Measurements from ENCODE around the gene ULBP2.
"Not testable (repeated sequence)": the region's sequence is repeated elsewhere in the genome, so short reads cannot be mapped to it uniquely, and the experiment has no call there.

Gene ULBP2

DNA sequence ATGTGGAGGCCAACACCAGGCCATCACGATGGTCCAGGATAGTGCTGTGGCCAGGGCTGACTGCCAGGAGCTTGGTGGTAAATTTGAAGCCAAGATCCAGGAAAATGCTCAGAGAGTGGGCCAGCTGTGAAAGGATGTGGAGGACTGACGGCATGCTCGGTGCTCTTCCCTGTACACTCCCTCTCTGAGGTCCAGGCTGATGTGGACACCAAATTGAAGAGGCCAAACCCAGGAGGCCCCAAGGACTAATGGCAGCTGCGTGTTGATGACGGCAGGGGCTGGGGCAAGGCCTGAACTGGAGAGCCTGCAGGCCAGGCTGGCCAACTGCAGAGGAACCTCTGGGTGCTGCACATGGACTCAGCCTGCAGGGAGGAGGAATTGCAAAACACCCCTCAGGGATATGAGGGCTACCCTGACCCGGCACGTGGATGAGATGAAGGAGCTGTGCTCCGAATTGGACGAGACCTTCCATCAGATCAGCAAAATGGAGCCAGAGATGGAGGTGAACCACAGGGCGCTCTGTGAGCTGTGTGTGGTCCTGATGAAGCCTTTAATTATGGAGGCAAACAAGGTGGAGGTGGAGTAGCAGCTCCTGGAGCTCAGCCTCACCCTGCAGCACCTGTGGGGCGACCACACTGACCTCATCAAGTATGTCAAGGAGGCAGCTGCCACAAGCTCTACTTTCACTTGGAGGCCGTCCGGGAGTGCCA lies 37.0 kb upstream of the ULBP2 start:
- Mint-ChIP-seq H3K36me3 (ENCODE audit: low read depth) (peaks cover 2% of the 10 kb centered on the region), H3K4me3 (no peak overlapping the region), H3K9me3 (peaks cover 5% of the 10 kb centered on the region), H3K4me1 (ENCODE audit: low read depth) (no peaks in the 10 kb centered on the region), H3K27ac (no peak overlapping the region), H3K27me3 (ENCODE audit: low read depth) (peaks cover 25% of the 10 kb centered on the region)

- no peaks in the 10 kb centered on the region for H3K4me1 Mint-ChIP-seq (ENCODE audit: low read depth)
- peaks cover 5% of the 10 kb centered on the region for H3K9me3 Mint-ChIP-seq
- no peak overlapping the region for H3K27ac Mint-ChIP-seq
- no peak overlapping the region for H3K4me3 Mint-ChIP-seq
- H3K36me3 Mint-ChIP-seq (ENCODE audit: low read depth): peaks cover 2% of the 10 kb centered on the region
- peaks cover 25% of the 10 kb centered on the region for H3K27me3 Mint-ChIP-seq (ENCODE audit: low read depth)
Observed at GRCh38 chr6:149905371-149905910, 36.4 kb upstream of the ULBP2 start.

- Mint-ChIP-seq H3K27me3 (ENCODE audit: low read depth) (peaks cover 25% of the 10 kb centered on the region), H3K9me3 (peaks cover 5% of the 10 kb centered on the region), H3K36me3 (ENCODE audit: low read depth) (peaks cover 2% of the 10 kb centered on the region), H3K4me1 (ENCODE audit: low read depth) (no peaks in the 10 kb centered on the region), H3K27ac (no peak overlapping the region), H3K4me3 (no peak overlapping the region)
Observed at GRCh38 chr6:149905911-149906371, 35.9 kb upstream of the ULBP2 start.

DNA sequence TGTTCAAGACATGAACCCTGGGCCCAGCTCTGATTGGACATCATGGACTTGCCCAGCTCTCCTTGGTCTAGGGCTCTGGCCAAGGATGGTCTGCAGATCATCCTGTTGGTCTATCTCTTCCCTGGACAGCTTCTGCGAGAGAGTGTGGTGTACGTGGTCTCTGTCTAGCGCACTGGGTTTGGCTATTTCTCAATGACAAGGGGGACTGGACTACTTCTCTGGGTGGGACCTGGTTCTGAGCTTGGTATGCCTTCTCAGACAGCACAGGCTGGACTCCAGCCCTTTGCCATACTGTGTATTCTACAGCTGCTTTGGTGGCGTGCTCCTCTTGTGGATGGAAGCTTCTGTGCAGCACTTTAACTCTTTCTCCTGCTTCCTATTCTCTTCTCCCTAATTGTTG lies 35.4 kb upstream of the ULBP2 start:
- Mint-ChIP-seq H3K4me3 (no peak overlapping the region), H3K4me1 (ENCODE audit: low read depth) (no peaks in the 10 kb centered on the region), H3K27ac (no peak overlapping the region), H3K9me3 (peaks cover 5% of the 10 kb centered on the region), H3K36me3 (ENCODE audit: low read depth) (peaks cover 2% of the 10 kb centered on the region), H3K27me3 (ENCODE audit: low read depth) (peaks cover 25% of the 10 kb centered on the region)

- H3K9me3 Mint-ChIP-seq: peaks cover 5% of the 10 kb centered on the region
- no peak overlapping the region for H3K4me3 Mint-ChIP-seq
- H3K4me1 Mint-ChIP-seq (ENCODE audit: low read depth): no peaks in the 10 kb centered on the region
- peaks cover 2% of the 10 kb centered on the region for H3K36me3 Mint-ChIP-seq (ENCODE audit: low read depth)
- no peak overlapping the region for H3K27ac Mint-ChIP-seq
- H3K27me3 Mint-ChIP-seq (ENCODE audit: low read depth): peaks cover 17% of the 10 kb centered on the region
Observed at GRCh38 chr6:149907317-149907716, 34.5 kb upstream of the ULBP2 start.

DNA sequence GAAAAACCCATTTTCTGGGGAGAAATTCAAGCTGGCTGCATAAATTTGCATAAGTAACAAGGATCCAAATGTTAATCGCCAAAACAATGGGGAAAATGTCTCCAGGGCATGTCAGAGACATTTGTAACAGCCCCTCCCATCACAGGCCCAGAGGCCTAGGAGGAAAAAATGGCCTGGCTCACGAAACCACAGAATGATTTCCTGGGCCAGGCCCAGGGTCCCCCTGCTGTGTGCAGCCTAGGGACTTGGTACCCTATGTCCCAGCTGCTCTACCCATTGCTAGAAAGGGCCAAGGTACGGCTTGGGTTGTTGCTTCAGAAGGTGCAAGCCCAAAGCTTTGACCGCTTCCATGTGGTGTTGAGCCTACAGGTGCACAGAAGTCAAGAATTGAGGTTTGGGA lies 33.3 kb upstream of the ULBP2 start:
- not testable (repeated sequence) for H3K4me1 Mint-ChIP-seq (ENCODE audit: low read depth); H3K9me3 Mint-ChIP-seq; H3K36me3 Mint-ChIP-seq (ENCODE audit: low read depth); H3K4me3 Mint-ChIP-seq; H3K27ac Mint-ChIP-seq
- peaks cover 15% of the 10 kb centered on the region for H3K27me3 Mint-ChIP-seq (ENCODE audit: low read depth)

- H3K4me1 Mint-ChIP-seq (ENCODE audit: low read depth): no peaks in the 10 kb centered on the region
Observed at GRCh38 chr6:149909701-149910470, 31.9 kb upstream of the ULBP2 start.

GRCh38 chr6:149910721-149911151 lies 31.1 kb upstream of the ULBP2 start:
- Mint-ChIP-seq H3K36me3 (ENCODE audit: low read depth) (peaks cover 2% of the 10 kb centered on the region), H3K4me3 (no peak overlapping the region), H3K4me1 (ENCODE audit: low read depth) (no peaks in the 10 kb centered on the region), H3K27ac (no peak overlapping the region), H3K27me3 (ENCODE audit: low read depth) (peaks cover 27% of the 10 kb centered on the region), H3K9me3 (peaks cover 5% of the 10 kb centered on the region)

More at GRCh38 chr6:149909701-149910470, 31.9 kb upstream of the ULBP2 start:
- Mint-ChIP-seq H3K27ac (no peak overlapping the region), H3K9me3 (peaks cover 5% of the 10 kb centered on the region), H3K4me3 (no peak overlapping the region), H3K27me3 (ENCODE audit: low read depth) (peaks cover 27% of the 10 kb centered on the region), H3K36me3 (ENCODE audit: low read depth) (peaks cover 2% of the 10 kb centered on the region)

DNA sequence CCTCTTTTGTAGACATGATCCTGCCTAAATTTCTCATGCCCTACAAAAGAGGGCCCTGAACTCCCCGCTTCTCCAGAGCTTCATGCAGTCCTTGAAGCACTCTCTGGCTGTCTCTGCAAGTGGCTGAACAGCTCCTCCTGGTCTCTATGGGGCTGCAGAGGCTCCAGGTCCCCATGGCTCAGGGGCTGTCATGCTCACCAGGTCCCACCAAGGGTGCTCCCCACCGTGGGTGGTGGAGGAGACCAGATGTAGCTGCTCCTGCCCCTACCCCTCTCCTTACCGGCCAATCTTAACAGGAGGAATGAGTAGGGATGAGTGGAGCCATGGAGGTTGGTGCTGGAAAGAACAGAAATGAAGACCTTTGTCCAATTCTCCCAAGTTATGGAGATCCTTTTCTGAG lies 29.1 kb upstream of the ULBP2 start:
- not testable (repeated sequence) for H3K27ac Mint-ChIP-seq; H3K36me3 Mint-ChIP-seq (ENCODE audit: low read depth); H3K4me1 Mint-ChIP-seq (ENCODE audit: low read depth); H3K9me3 Mint-ChIP-seq; H3K4me3 Mint-ChIP-seq
- peaks cover 34% of the 10 kb centered on the region for H3K27me3 Mint-ChIP-seq (ENCODE audit: low read depth)

DNA sequence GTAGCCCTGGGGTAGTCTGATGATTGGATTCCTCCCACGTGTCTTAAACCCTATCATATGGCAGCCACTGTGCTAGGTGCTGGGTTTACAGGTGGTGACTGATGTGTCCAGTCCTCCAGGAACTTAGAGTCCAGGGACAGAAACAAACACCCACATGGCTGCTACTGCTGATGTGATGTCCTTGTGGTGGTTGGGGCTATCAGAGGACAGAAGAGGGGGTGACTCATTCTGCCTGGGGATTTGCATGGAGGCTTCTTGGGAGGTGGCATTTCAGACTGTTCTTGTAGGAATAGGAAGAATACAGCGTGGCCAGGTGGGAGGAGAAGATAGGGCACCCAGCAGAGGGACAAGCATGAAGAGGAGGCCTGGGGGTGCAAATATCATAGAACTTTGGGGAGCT lies 28.7 kb upstream of the ULBP2 start:
- H3K27me3 Mint-ChIP-seq (ENCODE audit: low read depth): peaks cover 30% of the 10 kb centered on the region
- H3K27ac Mint-ChIP-seq: no peak overlapping the region
- H3K4me1 Mint-ChIP-seq (ENCODE audit: low read depth): no peaks in the 10 kb centered on the region
- no peak overlapping the region for H3K4me3 Mint-ChIP-seq
- H3K36me3 Mint-ChIP-seq (ENCODE audit: low read depth): peaks cover under 1% of the 10 kb centered on the region
- H3K9me3 Mint-ChIP-seq: peaks cover 2% of the 10 kb centered on the region

- Mint-ChIP-seq H3K27me3 (ENCODE audit: low read depth) (peaks cover 29% of the 10 kb centered on the region), H3K4me1 (ENCODE audit: low read depth) (no peaks in the 10 kb centered on the region), H3K27ac (no peak overlapping the region), H3K4me3 (no peak overlapping the region), H3K9me3 (no peaks in the 10 kb centered on the region), H3K36me3 (ENCODE audit: low read depth) (no peaks in the 10 kb centered on the region)
Observed at GRCh38 chr6:149913540-149914240, 28.1 kb upstream of the ULBP2 start.

DNA sequence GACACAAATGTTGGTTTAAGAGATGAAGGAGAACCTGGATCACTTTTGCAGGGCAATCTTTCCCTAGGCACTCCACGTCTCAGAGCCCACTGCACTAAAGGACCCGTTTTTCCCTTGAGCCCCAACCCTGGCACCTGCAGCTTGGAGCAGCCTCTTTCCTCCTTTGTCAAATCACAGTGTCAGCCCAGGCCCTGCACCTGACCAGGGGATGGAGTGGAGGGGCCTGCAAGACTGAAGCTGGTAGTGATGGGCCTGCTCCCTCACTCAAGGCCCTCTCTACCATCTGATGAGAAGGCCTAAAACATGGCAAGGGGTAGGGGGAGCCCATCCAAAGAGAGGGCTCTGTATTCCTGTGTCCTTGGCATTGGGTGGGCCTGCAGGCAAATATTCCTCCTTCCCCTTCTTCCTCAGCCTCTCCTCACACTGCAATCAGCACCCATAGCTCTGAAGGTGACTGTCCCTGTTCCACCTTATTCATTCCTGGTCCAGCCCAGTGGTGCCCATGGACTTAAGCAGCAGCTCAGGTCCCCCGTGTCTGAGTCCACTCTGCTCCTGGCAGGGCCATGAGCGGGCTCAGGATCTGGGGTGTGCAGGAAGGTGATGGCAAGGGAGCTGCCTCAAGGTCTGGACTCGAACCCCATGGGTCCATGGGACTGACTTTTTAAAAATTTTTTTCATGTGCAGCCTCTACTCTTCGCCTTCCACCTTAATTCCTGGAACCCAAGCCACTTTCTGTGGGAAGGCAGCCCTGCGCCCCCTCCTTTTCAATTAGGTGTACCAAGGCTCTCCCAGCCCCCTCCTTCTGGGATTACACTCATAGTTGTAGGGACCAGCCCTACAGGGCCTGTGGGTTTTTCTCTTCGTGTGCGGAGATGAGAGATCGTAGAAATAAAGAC lies 25.6 kb upstream of the ULBP2 start:
- H3K27ac Mint-ChIP-seq: no peak overlapping the region
- H3K4me1 Mint-ChIP-seq (ENCODE audit: low read depth): no peaks in the 10 kb centered on the region
- H3K27me3 Mint-ChIP-seq (ENCODE audit: low read depth): peaks cover 51% of the 10 kb centered on the region
- no peaks in the 10 kb centered on the region for H3K9me3 Mint-ChIP-seq
- no peaks in the 10 kb centered on the region for H3K36me3 Mint-ChIP-seq (ENCODE audit: low read depth)
- no peak overlapping the region for H3K4me3 Mint-ChIP-seq

DNA sequence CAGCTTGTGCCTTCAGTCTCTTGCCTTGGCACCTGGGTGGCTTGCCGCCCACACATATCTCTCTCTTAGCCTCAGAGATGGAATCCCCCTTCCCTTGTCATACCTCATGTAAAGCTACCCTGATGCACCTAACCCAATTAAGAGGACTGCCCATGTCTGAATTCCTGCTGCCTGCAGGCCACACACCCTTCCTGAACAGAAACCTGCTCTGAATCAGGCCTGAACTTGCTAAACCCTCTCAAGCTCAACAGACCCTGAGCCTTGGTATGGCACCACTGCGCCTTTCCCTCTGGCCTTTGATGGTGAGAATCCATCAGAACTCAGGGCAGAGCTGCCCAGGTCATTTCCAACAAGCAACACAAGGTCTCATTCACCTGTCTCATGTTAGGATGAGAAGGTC lies 24.1 kb upstream of the ULBP2 start:
- Mint-ChIP-seq H3K9me3 (no peaks in the 10 kb centered on the region), H3K27me3 (ENCODE audit: low read depth) (peaks cover 62% of the 10 kb centered on the region), H3K4me3 (no peak overlapping the region), H3K27ac (no peak overlapping the region), H3K4me1 (ENCODE audit: low read depth) (peaks cover 4% of the 10 kb centered on the region), H3K36me3 (ENCODE audit: low read depth) (no peaks in the 10 kb centered on the region)

All from T-helper 1 cell treated with Interleukin-12 subunit alpha and Interleukin-12 subunit beta and Interleukin-4 antibody, amounts not matched to agents 30 μg/mL and 1 μg/mL, for 36 hours (primary cell).